Lower leg skin (tissue), 3 donors: ENCODE results near the gene MVP.

Source experiments
- POLR2A ChIP-seq, 2 donors: fragments of 450-650 bp; IDR thresholded peaks; one replicate each; pipeline ENCODE4 v1.6.1; 2016 to 2017; ENCODE audit warnings: antibody characterized with exemption in 2 of 2, mild to moderate bottlenecking in 1 of 2, moderate library complexity in 1 of 2
- TF ChIP-seq, protein P1 (sequence below), 3 donors: fragments of 450-650 bp; IDR thresholded peaks; one replicate each; pipeline ENCODE4 v1.5.1; 2016; ENCODE audit warnings: antibody characterized with exemption in 3 of 3, mild to moderate bottlenecking in 3 of 3, moderate library complexity in 2 of 3

DNA sequence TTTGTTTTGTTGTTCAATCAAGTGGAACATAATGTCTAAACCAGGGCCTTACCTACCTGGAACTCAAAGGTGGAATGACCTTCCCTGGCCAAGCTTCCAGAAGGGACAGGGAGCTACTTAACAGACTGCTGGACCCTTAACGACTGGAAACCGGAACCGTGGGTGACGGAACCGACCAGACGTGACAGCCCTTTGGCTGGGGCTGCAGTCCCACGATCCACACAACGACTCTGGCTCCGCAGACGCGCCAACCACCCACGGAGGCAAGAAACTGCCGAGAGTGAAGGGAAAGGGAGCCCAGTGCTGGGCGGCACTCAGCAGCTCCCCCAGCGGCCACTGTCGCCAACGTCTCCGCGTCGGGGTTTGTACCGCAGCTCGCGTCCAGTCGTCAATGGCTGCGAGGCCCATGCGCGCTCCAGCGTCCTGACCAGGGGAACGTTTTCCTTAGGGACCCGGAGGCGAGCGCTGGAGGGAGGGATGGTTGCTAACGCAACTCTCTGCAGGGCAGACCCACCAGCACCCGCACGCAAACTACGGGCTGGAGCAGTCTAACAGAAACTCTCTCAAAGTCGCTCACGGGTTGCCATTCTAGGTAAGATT lies 35.3 kb upstream of the MVP start:
- TF ChIP-seq, protein P1, sequence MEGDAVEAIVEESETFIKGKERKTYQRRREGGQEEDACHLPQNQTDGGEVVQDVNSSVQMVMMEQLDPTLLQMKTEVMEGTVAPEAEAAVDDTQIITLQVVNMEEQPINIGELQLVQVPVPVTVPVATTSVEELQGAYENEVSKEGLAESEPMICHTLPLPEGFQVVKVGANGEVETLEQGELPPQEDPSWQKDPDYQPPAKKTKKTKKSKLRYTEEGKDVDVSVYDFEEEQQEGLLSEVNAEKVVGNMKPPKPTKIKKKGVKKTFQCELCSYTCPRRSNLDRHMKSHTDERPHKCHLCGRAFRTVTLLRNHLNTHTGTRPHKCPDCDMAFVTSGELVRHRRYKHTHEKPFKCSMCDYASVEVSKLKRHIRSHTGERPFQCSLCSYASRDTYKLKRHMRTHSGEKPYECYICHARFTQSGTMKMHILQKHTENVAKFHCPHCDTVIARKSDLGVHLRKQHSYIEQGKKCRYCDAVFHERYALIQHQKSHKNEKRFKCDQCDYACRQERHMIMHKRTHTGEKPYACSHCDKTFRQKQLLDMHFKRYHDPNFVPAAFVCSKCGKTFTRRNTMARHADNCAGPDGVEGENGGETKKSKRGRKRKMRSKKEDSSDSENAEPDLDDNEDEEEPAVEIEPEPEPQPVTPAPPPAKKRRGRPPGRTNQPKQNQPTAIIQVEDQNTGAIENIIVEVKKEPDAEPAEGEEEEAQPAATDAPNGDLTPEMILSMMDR (IDR thresholded peaks at IDR 0.05): peak in 1 of 3 donors; percentile 30
- no peak for TF ChIP-seq POLR2A (IDR thresholded peaks at IDR 0.05)
